Measurements from ENCODE around the gene SLC6A12. TPM values are rescaled to one million over a fixed set of nuclear protein-coding genes. Genes with fewer than 3 reads are reported as not detected.
"Not testable (repeated sequence)": the region's sequence is repeated elsewhere in the genome, so short reads cannot be mapped to it uniquely, and the experiment has no call there.

The SLC6A12 gene
- total RNA-seq, 1 donor, result not detected

- no peak for DNase-seq (ENCODE audit: low read depth)
- no peak overlapping the region for H3K4me3 ChIP-seq (ENCODE audit: low read depth, low read length)
- TF ChIP-seq CTCF (IDR thresholded peaks at IDR 0.05; ENCODE audit: insufficient read depth, low read length), result no peak
These were observed 22.5 kb upstream of the SLC6A12 start for GRCh38 chr12:236445-236844.

GRCh38 chr12:235967-236366 is 22.0 kb upstream of the SLC6A12 start:
- H3K4me3 ChIP-seq (ENCODE audit: low read depth, low read length); DNase-seq (ENCODE audit: low read depth): not testable (repeated sequence)

- no peak for TF ChIP-seq CTCF (IDR thresholded peaks at IDR 0.05; ENCODE audit: insufficient read depth, low read length)
- no peak overlapping the region for H3K4me3 ChIP-seq (ENCODE audit: low read depth, low read length)
- no peak for DNase-seq (ENCODE audit: low read depth)
These were observed 21.0 kb upstream of the SLC6A12 start for GRCh38 chr12:234891-235415.

GRCh38 chr12:234019-234418 is 20.1 kb upstream of the SLC6A12 start:
- no peak for TF ChIP-seq CTCF (IDR thresholded peaks at IDR 0.05; ENCODE audit: insufficient read depth, low read length)
- H3K4me3 ChIP-seq (ENCODE audit: low read depth, low read length), result no peak overlapping the region
- no peak for DNase-seq (ENCODE audit: low read depth)

GRCh38 chr12:233615-233968 is 19.6 kb upstream of the SLC6A12 start:
- DNase-seq (ENCODE audit: low read depth), result no peak
- no peak overlapping the region for H3K4me3 ChIP-seq (ENCODE audit: low read depth, low read length)
- no peak for TF ChIP-seq CTCF (IDR thresholded peaks at IDR 0.05; ENCODE audit: insufficient read depth, low read length)

- TF ChIP-seq CTCF (IDR thresholded peaks at IDR 0.05; ENCODE audit: insufficient read depth, low read length), result no peak
- DNase-seq (ENCODE audit: low read depth), result no peak
- no peak overlapping the region for H3K4me3 ChIP-seq (ENCODE audit: low read depth, low read length)
These were observed 19.0 kb upstream of the SLC6A12 start for GRCh38 chr12:232731-233614.

GRCh38 chr12:230925-231671 is 17.1 kb upstream of the SLC6A12 start:
- no peak for DNase-seq (ENCODE audit: low read depth)
- H3K4me3 ChIP-seq (ENCODE audit: low read depth, low read length), result no peak overlapping the region
- no peak for TF ChIP-seq CTCF (IDR thresholded peaks at IDR 0.05; ENCODE audit: insufficient read depth, low read length)
